ENCODE data around the gene CTDSP2. TPM values are rescaled to one million over a fixed set of nuclear protein-coding genes. Genes with fewer than 3 reads are reported as not detected.
"Not testable (repeated sequence)": the region's sequence is repeated elsewhere in the genome, so short reads cannot be mapped to it uniquely, and the experiment has no call there.

CTDSP2 gene
- polyA plus RNA-seq, 1 of the 3 experiments (the other 2 are of a cell fraction) = 119 TPM

DNA sequence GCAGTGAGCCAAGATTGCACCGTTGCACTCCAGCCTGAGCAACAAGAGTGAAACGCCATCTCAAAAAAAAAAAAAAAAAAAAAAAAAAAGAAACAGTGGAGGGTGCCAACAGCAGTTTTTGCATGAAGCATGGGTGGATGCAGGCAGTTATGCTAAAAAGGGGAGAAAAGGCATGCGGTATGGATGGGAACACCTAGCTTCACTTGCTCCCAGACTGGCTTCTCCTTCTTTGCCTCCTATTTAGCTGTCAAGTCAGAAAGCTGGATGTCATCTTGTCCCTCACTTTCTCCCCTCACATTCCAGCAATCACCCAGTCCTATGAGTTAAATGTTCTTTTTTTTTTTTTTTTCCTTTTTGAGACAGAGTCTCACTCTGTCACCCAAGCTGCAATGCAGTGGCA is 71.5 kb downstream of the CTDSP2 start (continued):
- TF ChIP-seq EZH2phosphoT487 (IDR thresholded peaks at IDR 0.05; ENCODE audit: borderline replicate concordance, low read depth) = no peak
- TF ChIP-seq NRF1 (IDR thresholded peaks at IDR 0.05; ENCODE audit: low read depth, low read length) = no peak
- TF ChIP-seq ELF1 (IDR thresholded peaks at IDR 0.05) = no peak
- TF ChIP-seq, protein P1, sequence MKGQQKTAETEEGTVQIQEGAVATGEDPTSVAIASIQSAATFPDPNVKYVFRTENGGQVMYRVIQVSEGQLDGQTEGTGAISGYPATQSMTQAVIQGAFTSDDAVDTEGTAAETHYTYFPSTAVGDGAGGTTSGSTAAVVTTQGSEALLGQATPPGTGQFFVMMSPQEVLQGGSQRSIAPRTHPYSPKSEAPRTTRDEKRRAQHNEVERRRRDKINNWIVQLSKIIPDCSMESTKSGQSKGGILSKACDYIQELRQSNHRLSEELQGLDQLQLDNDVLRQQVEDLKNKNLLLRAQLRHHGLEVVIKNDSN (IDR thresholded peaks at IDR 0.05; ENCODE audit: borderline replicate concordance, low read depth) = no peak
- TF ChIP-seq CHD2 (IDR thresholded peaks at IDR 0.05; ENCODE audit: low read length, partially characterized antibody) = no peak
- TF ChIP-seq RCOR1 (IDR thresholded peaks at IDR 0.05; ENCODE audit: low read length) = no peak

DNA sequence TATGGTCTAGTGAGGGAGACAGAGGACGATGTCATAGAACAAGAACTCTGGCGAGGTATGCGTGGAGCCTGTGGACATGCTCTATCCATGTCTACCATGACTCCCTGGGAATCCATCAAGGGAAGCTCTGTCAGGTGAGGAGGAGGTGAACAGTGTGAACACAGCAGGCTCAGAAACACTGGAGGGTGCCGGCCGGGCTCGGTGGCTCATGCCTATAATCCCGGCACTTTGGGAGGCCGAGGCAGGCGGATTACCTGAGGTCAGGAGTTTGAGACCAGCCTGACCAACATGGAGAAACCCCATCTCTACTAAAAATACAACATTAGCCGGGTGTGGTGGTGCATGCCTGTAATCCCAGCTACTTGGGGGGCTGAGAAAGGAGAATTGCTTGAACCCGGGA is 71.9 kb downstream of the CTDSP2 start:
- not testable (repeated sequence) for H3K9ac ChIP-seq
- 99% methylated on average over 11 of the region's 11 CpGs for WGBS (ENCODE audit: low lambda C conversion rate)

DNA sequence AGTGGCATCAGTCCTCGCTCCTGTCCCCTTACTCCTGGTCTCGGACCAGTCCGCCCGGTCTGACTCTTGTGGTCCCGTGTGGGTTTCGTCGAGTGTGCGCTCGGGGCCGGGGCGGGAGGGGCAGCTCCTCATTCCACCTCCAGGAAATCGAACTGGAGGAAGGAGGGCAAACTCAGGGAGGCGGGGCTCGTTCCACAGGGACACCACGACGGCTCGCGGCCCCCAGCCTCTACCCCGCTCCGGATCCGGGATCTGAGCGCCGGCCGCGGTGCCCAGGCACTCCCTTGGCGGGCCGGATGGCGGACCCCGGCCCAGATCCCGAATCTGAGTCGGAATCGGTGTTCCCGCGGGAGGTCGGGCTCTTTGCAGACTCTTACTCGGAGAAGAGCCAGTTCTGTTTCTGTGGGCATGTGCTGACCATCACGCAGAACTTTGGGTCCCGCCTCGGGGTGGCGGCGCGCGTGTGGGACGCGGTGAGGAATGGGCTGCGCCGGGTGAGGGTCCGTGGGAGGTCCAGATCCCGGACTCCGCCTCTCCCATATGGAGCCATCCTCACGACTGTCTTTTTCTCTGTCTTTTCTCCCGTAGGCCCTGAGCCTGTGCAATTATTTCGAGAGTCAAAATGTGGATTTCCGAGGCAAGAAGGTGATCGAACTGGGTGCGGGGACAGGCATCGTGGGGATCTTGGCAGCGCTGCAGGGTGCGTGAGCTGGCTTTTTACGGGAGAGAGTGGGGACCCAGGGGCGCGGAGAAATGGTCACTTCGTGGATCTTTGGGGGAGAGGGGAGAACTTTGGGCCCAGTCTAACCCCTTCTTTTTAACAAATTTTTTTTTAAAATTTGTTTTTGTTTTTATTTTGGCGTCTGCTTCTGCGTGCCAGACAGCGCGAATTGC is 73.9 kb downstream of the CTDSP2 start, which contains the start of gene EEF1AKMT3:
Gene EEF1AKMT3 (plus strand): TSS at position 186 of the 894 bp plus-strand sequence. CDS start 111 bp downstream, at position 297.
- CTCF ChIA-PET = interaction anchor here (0.8 to 1.5 kb wide), 4 partner anchors 9 to 46 kb away, joined by 4 to 6 read pairs (median 4); partner anchors contain the start of gene TSFM
- peak; percentile 81 for DNase-seq

More for the DNA sequence above, 71.9 kb downstream of the CTDSP2 start:
- H3K36me3 ChIP-seq (replicated peaks in 1 of 2; ENCODE audit: control insufficient read depth in 1 of 2, insufficient read depth in 2 of 2, low read length in 1 of 2); DNase-seq; H3K27ac ChIP-seq (ENCODE audit: low read depth in 2 of 2, low read length in 1 of 2); POLR2A ChIA-PET; H3K9me2 ChIP-seq; H4K20me1 ChIP-seq (ENCODE audit: insufficient read depth); H3K4me2 ChIP-seq; H2AFZ ChIP-seq (ENCODE audit: low read depth); H3K4me3 ChIP-seq (ENCODE audit: low read depth in 2 of 2, low read length in 1 of 2); H3K9me3 ChIP-seq; H3K27me3 ChIP-seq (ENCODE audit: insufficient read depth); H3F3A ChIP-seq (replicated peaks; ENCODE audit: insufficient read depth): not testable (repeated sequence)
- H3K4me1 ChIP-seq (ENCODE audit: control insufficient read depth in 1 of 2, insufficient read depth in 2 of 2, low read depth in 1 of 2, low read length in 1 of 2) = peaks cover 3 to 12% of the 10 kb centered on the region in 2 experiments; a peak in 1 of 4 replicates
- peaks cover 33% of the 10 kb centered on the region for H3K79me2 ChIP-seq (ENCODE audit: insufficient read depth)
- CTCF ChIA-PET = interaction anchor here (2.3 kb wide), 1 partner anchor 18 kb away, joined by 7 read pairs; no protein-coding TSS in a partner anchor

More for the DNA sequence above, 73.9 kb downstream of the CTDSP2 start, which contains the start of gene EEF1AKMT3:
- Histone ChIP-seq H2AFZ (ENCODE audit: low read depth) (peak within 1 kb of the TSS; percentile 88), H3K9me2 (no peaks in the 10 kb centered on the region), H3K36me3 (replicated peaks in 1 of 2; ENCODE audit: control insufficient read depth in 1 of 2, insufficient read depth in 2 of 2, low read length in 1 of 2) (peaks cover 9 to 21% of the 10 kb centered on the region in 2 experiments), H3K79me2 (ENCODE audit: insufficient read depth) (peaks cover 33% of the 10 kb centered on the region), H3F3A (replicated peaks; ENCODE audit: insufficient read depth) (peaks cover 3% of the 10 kb centered on the region), H3K27ac (ENCODE audit: low read depth in 2 of 2, low read length in 1 of 2) (peak within 1 kb of the TSS; percentile 92 to 93), H3K9ac (peak within 1 kb of the TSS; percentile 88), H4K20me1 (ENCODE audit: insufficient read depth) (no peaks in the 10 kb centered on the region), H3K9me3 (no peaks in the 10 kb centered on the region), H3K4me2 (peak within 1 kb of the TSS; percentile 93), H3K4me3 (ENCODE audit: low read depth in 2 of 2, low read length in 1 of 2) (peak within 1 kb of the TSS; percentile 60 to 78), H3K27me3 (ENCODE audit: insufficient read depth) (no peaks in the 10 kb centered on the region), H3K4me1 (ENCODE audit: control insufficient read depth in 1 of 2, insufficient read depth in 2 of 2, low read depth in 1 of 2, low read length in 1 of 2) (peaks cover 3 to 12% of the 10 kb centered on the region in 2 experiments; a peak in 1 of 4 replicates)
- 4% methylated on average over 52 of the region's 67 CpGs for WGBS (ENCODE audit: low lambda C conversion rate)
- POLR2A ChIA-PET = interaction anchor here (0.7 to 1.2 kb wide), 4 partner anchors 9 to 19 kb away, joined by 4 to 5 read pairs (median 4); no protein-coding TSS in a partner anchor
- peak; percentile 45; the same call in 1 of the 2 replicates for TF ChIP-seq MXI1 (IDR thresholded peaks at IDR 0.05; ENCODE audit: low read depth, low read length)
- TF ChIP-seq SIN3A (IDR thresholded peaks at IDR 0.05; ENCODE audit: borderline replicate concordance, low read depth, low read length) = peak; percentile 21; the same call in 1 of the 2 replicates
- no peak for TF ChIP-seq FOXJ3 (CRISPR knock-in tag; IDR thresholded peaks at IDR 0.05)
- TF ChIP-seq POLR2AphosphoS5 (IDR thresholded peaks at IDR 0.05; ENCODE audit: low read depth, low read length) = no peak
- no peak for TF ChIP-seq EP300 (IDR thresholded peaks at IDR 0.05; ENCODE audit: borderline replicate concordance in 1 of 2, low read depth in 1 of 2, low read length in 1 of 2)
- no peak for TF ChIP-seq RXRA (IDR thresholded peaks at IDR 0.05; ENCODE audit: borderline replicate concordance, low read depth)
